Measurements from ENCODE around the gene IER5L. TPM values are rescaled to one million over a fixed set of nuclear protein-coding genes. Genes with fewer than 3 reads are reported as not detected.

Gene IER5L
- total RNA-seq, 1 donor from 2014 or later, result 3.4 TPM

DNA sequence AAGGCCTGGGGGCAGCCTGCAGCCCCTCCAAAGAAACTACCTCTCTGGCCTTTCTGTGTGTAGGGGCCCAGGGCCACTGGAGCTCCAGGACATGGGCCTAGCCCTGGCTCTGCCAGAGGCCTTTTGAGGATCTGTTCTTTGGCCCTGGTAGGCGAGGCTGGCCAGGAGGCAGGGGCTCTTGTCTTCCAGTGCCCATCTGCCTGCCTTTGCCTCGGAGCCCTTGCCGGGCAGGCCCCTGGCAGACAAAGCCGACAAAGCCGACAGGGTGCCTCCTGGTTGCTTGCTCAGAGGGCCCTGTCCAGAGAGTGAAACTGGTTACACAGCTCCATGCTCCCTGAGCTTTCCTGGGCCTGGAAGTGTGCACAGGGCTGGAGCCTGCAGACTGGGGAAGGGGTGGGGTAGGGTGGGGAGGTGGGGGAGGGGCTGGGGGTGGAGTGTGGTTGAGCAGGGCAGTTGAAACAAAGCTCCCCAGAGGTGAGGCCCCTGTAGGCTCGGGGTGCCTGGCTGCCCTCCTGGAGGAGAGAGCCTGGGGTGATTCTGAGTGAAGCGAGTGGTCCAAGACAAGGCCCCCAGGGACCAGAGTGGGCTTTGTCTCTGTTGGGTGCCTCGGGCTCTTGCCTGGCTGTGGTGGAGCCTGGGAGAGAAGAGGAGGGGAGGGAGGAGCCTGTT is 37.5 kb downstream of the IER5L start:
- intact Hi-C loops (cut with micrococcal nuclease), result loop anchor here (1.0 to 2.0 kb wide), 6 partner anchors 62 to 650 kb away; no protein-coding TSS in a partner anchor

DNA sequence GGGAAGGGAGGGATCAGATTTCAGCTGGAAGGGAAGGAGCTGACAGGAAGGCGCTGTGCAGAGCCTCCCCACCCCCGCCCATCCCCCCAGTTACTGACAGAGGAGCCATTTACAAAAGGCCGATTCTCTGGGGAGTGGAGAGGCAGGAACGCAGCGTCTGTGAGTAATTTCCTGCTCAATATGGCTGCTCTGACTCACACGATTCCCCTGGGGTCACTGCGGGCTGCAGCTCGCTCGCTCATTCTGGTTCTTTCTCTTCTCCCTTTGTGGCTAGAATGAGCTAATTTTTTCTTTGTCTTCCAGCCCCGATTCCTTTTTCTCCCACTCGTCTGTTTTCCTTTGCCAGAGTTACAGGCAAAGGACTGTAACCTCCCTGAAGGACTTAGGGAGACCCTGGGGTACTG is 38.1 kb downstream of the IER5L start:
- intact Hi-C loops (cut with micrococcal nuclease), result loop anchor here (1.0 to 2.0 kb wide), 13 partner anchors 9 to 651 kb away; partner anchors contain the start of gene DOLPP1

DNA sequence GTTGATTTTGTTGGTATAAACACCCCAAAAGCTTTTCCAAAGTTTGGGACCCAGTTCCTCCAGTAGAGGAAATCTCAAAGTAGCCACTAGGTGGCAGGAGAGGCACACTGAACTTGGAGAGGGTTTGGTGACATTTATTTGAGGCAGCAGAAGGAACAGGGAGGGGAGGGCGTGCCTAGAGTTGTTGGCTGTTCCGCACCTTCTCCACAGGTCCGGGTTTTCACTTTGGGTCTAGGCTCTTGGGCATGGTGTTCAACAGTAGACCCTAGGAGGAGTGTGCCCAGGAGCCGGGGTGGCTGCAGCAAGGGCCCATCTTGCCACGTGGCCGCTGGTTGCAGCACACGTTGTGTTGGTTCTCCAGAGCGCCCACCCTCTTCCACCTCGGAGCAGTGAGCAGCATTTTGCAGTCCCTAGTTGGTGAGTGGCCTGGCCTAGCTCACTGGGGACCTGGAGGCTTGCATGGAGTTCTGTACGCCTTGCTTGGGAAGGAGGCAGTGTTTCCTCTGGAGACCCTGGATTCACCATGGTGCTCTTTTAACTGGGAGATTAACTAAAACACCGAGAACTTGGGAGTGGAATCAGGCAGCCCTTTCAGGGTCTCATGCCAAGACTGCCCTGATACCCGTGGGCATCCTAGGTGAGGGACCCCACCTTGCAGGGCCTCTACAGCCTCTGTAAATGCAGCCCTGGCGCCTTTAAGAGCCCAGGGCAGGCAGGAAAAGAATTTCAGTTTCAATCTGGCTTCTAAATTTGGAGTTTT is 38.6 kb downstream of the IER5L start:
- intact Hi-C loops (cut with micrococcal nuclease), result loop anchor here (1.0 to 2.0 kb wide), 7 partner anchors 8 to 643 kb away; partner anchors contain the start of gene DOLPP1

DNA sequence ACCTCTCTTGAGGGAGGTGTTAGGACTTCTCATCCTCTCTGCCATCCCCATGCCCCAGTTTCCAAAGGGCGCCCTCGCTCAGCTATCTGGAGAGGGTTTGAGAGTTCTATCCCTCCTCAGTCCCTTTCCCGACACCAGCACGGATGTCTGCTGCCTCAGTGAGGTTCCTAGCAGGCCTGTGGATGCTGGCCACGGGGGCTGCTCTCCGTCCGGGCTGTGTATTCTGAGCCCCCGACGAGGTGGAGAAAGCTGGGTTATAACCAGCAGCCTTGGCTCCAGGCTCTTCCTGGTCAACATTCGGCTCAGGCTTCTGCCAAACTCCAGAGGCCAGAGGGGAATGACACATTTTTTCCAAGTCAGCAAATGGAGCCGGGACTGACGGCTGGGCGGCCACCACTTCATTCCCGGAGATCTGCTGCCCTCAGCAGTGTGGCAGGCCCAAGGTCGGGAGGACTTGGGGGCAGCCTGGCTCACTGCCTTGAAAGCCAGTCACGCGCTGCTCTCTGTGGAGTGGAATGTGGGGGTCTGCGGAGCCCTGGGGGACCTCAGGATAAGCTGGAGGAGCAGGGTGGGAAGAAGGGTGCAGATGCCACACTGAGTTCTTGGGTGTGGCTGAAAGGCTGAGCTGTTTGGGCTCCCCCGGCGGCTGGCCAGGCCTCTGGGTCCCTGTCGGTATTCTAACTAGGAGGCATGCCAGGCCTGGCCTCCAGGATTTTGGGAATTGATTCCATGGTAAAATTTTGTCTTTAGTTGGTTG is 39.4 kb downstream of the IER5L start:
- intact Hi-C loops (cut with micrococcal nuclease), result loop anchor here (1.0 to 2.0 kb wide), 7 partner anchors 7 to 644 kb away; partner anchors contain the start of gene DOLPP1

DNA sequence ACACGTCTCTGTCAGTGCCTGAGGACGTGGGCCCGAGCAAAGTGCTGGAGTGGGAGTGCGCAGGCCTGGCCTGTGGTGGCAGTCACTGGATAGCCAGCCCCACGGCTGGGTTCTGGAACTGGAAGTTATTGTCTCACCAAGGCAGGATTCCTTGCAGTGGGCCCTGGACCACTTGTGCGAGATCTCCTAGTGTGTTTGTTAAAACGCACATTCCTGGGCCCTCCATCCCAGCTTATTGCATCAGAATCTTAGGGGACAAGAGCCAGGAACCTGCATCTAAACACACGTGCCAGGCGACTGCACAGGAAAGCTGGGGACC is 40.0 kb downstream of the IER5L start:
- intact Hi-C loops (cut with micrococcal nuclease), result loop anchor here (2.0 kb wide), 2 partner anchors 57 to 645 kb away; partner anchors contain the start of gene DOLPP1

DNA sequence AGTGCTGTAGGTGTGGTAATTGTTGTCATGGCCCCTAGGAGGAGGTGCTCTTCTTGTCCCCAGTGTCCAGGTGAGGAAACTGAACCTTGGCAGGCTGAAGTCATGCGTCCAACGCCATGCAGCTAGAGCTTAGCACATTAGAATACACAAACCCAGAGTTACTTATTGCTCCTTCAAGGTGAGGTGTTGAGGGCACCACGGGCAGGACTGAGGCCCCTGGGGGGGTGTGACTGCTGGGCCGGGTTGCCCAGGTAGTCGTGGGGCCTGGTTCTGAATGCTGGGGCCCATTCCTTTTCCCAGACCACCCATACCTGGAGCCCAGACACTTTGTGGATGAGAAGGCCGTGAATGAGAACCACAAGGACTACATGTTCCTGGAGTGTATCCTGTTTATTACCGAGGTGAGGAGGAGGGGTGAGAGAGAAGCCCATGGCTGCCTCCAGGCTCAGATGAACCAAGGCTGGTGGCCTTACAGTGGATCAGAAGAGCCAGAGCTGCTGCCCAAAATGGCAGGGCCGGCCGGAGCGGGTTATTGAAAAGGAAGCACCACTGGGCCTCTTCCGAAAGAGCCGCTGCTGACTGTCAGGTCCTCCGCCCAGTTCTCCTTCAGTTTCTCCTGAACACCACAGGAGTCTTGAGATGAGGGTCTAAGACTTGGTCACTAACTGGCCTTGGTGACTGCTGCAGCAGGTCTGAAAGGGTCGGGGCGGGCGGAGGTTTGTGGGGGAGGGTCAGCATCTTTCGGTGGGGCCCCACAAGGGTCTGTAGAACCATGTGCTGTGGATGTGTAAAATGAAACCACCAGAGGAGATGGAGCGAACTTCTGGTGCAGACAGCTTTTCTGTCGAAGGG is 40.5 kb downstream of the IER5L start:
- intact Hi-C loops (cut with micrococcal nuclease), result loop anchor here (2.0 kb wide), 2 partner anchors 57 to 645 kb away; partner anchors contain the start of gene DOLPP1

DNA sequence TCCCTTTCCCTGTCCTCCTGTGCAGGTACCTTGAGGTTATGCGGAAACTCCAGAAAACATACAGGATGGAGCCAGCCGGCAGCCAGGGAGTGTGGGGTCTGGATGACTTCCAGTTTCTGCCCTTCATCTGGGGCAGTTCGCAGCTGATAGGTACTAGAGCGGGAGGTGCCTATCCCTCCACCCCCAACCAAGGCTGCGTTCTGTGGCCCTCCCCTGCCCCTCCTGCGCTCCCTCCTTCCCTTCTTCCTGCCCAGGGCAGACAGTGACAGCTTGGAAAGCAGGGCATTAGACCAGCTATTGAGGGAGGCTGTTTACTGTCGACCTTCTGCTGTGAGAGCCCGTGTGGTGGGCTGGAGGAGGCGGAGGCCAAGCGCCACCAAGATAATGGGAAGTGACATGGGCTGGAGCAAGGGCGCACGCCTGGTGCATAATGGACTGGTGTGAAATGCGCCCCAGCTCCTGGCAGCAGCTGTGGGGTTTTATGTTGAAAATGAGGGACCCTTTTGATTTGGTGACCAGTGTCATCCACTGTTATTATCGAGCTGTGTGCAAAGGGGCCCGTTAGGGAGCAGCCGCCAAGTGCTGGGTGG is 41.5 kb downstream of the IER5L start:
- intact Hi-C loops (cut with micrococcal nuclease), result no loop called here

DNA sequence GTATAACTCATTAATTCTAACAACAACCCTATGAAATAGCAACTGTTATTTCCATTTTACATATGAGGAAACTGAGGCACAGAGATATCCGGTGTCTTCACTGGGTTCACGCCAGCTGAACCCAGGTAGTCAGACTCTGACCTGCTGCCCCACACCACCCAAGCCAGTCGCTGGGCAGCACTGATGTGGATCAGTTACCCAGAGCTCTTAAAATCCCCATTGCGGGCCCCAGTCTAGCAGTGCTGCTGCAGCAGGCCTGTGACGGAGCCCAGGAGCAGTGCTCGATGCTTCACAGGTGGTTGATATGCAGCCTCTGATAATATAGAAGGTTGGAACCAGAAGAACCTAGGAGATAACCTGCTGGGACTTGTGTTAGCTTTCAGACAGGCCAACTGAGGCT is 42.6 kb downstream of the IER5L start:
- intact Hi-C loops (cut with micrococcal nuclease), result no loop called here

DNA sequence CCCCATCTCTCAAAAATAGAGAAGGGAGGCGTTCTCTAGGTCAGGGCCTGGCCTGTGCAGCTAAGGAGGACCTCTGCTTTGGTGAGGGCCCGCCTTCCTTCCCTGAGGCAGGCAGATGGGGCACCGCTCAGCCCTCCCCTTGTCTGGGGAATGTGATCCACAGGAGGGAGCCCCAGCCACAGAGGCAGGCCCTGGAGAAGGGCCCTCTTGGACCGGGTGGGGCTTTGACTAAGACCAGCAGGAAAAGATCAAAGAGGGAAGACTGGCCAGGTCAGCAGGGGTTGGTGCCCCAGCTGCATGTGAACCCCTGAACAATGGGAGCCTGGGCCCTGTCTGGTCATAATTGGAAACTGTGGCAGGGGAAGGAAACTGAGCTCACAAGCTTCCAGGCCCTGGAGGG is 45.0 kb downstream of the IER5L start:
- intact Hi-C loops (cut with micrococcal nuclease), result no loop called here

DNA sequence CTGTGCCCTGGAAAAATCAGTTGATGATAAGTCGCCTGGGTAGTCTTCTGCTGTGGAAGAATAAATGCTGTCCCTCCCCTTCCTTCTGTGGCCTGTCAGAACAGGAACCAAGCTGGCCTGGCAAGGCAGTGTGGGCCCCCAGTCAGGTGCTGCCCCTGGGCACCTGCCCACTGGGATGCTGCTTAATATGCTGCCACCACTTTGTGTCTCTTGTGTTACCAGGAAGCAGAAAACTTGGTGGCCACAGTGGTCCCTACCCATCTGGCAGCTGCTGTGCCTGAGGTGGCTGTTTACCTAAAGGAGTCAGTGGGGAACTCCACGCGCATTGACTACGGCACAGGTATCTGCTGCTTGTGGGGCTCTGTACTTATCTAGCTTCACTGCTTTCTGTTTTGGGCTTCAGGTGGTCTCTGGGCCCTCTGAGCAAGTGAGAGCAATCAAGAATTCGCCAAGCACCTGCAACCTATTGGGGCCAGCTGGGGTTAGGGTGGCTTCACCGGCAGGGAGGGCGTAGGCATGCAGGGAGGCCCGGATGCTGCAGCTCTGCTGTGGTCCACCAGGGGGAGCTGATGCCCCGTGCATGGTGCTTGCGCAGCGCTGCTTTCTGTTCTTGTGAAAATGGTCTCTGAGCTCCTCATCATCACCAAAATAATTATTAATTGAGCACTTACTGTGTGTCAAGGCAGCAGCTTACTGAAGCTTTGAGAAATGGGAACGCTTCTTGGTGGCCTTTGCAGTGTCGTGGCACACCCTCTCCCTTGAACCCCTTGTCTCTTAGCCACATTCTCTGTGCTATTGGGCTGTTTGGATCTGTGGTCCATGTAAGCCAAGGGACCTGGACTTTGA is 46.5 kb downstream of the IER5L start:
- intact Hi-C loops (cut with micrococcal nuclease), result loop anchor here (1.0 to 2.0 kb wide), 5 partner anchors 8 to 493 kb away; partner anchors contain the start of genes CRAT, IER5L and PTPA

DNA sequence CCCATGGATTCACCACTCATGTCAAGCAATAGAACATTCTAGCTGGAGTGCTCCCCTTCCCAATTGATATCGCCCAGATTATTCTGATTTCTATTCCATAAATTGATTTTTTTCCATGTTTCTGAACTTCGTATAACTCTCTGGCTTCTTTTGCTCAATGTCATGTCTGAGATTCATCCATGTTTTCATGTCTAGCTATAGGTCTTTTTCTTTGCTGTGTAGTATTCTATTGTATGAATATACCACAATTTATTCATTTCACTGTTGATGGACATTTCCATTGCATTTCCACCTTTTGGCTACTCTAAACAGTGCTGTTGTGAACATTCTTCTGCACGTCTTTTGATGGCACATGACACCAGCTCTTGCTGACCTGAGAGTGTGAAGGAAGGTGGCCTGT is 47.3 kb downstream of the IER5L start:
- intact Hi-C loops (cut with micrococcal nuclease), result loop anchor here (1.0 to 2.0 kb wide), 5 partner anchors 9 to 494 kb away; partner anchors contain the start of genes CRAT, IER5L and PTPA

DNA sequence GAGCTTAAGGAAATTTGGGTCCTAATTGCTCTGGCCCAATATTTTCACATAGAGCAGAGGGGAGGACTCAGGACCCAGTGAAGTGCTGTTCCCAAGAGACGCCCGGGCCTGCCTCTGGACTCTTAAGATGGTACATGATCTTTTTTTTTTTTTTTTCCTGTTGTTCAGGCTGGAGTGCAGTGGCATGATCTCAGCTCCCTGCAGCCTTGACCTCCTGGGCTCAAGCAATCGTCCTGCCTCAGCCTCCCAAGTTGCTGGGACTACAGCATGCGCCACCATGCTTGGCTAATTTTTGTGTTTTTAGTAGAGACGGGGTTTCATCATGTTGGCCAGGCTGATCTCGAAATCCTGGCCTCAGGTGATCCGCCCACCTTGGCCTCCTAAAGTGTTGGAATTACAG is 47.8 kb downstream of the IER5L start:
- intact Hi-C loops (cut with micrococcal nuclease), result loop anchor here (2.0 kb wide), 1 partner anchor 19 kb away; the partner anchor contains the start of genes CRAT and PTPA

DNA sequence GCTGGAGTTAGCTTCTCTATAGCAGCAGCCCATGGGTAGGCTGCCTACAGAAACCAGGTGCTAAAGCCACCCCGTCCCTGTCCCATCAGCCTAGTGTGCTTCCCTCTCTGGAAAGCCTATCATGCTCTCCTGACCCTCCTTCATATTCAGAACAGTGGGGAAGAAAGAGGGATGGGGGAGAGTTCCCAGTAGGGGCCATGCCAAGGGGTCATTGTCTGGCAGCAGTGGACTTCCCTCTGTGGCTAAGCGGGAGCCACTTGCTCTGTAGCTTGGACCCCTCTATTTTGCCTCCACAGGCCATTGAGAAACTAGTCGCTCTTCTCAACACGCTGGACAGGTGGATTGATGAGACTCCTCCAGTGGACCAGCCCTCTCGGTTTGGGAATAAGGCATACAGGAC is 49.4 kb downstream of the IER5L start:
- intact Hi-C loops (cut with micrococcal nuclease), result no loop called here

DNA sequence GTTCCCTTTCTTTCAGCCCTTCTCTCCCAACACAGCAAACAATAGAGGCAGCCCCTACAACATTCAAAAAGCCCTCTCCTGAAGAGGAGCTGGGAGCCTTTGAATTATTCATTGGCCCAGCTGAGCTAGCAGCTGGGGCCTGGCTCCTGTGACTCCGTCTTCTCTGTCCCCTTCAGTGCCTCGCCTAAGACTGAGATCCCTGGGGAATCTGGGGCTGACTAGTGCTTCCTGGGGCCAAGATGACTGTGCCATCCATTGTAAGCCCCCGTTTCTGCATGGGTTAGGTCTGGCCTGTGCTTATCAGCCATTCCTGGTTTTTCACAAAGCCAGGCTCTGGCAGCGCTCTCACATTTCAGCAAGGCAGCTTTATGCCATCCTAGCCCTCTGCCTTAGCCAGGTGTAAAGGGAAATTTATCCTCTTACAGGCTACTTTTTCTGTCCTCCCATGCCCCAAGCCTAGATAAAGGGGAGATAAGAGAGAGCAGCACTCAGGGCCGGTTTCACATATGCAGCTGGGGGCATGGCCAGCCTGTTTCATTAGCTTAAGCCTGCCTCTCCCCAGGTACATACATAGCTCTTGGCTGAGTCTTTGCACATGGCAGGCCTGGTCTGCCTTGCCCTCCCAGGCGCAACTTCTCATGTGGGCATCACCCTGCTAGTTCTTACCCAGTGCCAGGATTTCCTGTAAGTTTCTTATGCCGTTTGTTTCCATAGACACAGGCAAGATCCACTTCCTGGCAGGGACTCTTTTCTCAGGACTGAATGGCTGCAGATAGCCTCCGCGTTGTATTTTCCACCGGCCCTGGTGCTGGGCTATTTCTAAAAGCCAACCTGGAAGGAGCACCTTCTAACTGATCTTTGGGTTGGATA is 51.1 kb downstream of the IER5L start:
- intact Hi-C loops (cut with micrococcal nuclease), result no loop called here
